ENCODE data around the gene PTPRA. TPM values are rescaled to one million over a fixed set of nuclear protein-coding genes. Genes with fewer than 3 reads are reported as not detected.
A peak's percentile ranks its signal among the peaks of the same experiment; 100 is the strongest.

Gene PTPRA
- polyA plus RNA-seq, 1 donor (not counting 4 experiments of a cell fraction or from before 2014, with no cell fraction given) = 53.3 TPM

GRCh38 chr20:2942439-2942838, 69.2 kb downstream of the PTPRA start:
- TF ChIP-seq, protein P1, sequence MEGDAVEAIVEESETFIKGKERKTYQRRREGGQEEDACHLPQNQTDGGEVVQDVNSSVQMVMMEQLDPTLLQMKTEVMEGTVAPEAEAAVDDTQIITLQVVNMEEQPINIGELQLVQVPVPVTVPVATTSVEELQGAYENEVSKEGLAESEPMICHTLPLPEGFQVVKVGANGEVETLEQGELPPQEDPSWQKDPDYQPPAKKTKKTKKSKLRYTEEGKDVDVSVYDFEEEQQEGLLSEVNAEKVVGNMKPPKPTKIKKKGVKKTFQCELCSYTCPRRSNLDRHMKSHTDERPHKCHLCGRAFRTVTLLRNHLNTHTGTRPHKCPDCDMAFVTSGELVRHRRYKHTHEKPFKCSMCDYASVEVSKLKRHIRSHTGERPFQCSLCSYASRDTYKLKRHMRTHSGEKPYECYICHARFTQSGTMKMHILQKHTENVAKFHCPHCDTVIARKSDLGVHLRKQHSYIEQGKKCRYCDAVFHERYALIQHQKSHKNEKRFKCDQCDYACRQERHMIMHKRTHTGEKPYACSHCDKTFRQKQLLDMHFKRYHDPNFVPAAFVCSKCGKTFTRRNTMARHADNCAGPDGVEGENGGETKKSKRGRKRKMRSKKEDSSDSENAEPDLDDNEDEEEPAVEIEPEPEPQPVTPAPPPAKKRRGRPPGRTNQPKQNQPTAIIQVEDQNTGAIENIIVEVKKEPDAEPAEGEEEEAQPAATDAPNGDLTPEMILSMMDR (optimal IDR thresholded peaks at IDR 0.05 in 1 of 3, IDR thresholded peaks at IDR 0.05 in 1 of 3, conservative IDR thresholded peaks at IDR 0.05 in 1 of 3; ENCODE audit: extremely low read depth in 1 of 3, insufficient read depth in 2 of 3, low read length in 3 of 3) = no peak
- no peak for TF ChIP-seq EZH2 (IDR thresholded peaks at IDR 0.05; ENCODE audit: low read length)
- Histone ChIP-seq H3K79me2 (ENCODE audit: control insufficient read depth, insufficient read depth, low read length) (no peaks in the 10 kb centered on the region), H3K9me3 (ENCODE audit: control insufficient read depth, low read depth, low read length) (no peaks in the 10 kb centered on the region), H3K9ac (ENCODE audit: control insufficient read depth, extremely low read depth, insufficient read depth, low read length) (no peak overlapping the region), H4K20me1 (ENCODE audit: control insufficient read depth, extremely low read depth, insufficient read depth, low read length) (no peaks in the 10 kb centered on the region), H2AFZ (ENCODE audit: control insufficient read depth, low read length) (no peak overlapping the region), H3K27ac (ENCODE audit: control insufficient read depth, insufficient read depth, low read length) (no peak overlapping the region), H3K4me3 (ENCODE audit: control insufficient read depth in 2 of 3, extremely low read depth in 1 of 3, insufficient read depth in 2 of 3, low read depth in 1 of 3, low read length in 3 of 3) (no peak overlapping the region), H3K9me1 (ENCODE audit: control insufficient read depth, extremely low read depth, insufficient read depth, low read length) (no peaks in the 10 kb centered on the region), H3K4me1 (ENCODE audit: control insufficient read depth, extremely low read depth, insufficient read depth, low read length) (no peaks in the 10 kb centered on the region), H3K36me3 (ENCODE audit: control insufficient read depth in 2 of 2, extremely low read depth in 1 of 2, insufficient read depth in 2 of 2, low read length in 2 of 2) (no peaks in the 10 kb centered on the region), H3K27me3 (ENCODE audit: control insufficient read depth, extremely low read depth, insufficient read depth, low read length) (no peaks in the 10 kb centered on the region), H3K4me2 (ENCODE audit: control insufficient read depth, extremely low read depth, insufficient read depth, low read depth, low read length) (no peak overlapping the region)
- FAIRE-seq = no peak
- no peak for DNase-seq (ENCODE audit: low read depth, low spot score)
- dilution Hi-C loops (cut with MboI; ENCODE audit: extremely low pct_ligation_motif_present, low sequenced_read_pairs) = no loop called here

DNA sequence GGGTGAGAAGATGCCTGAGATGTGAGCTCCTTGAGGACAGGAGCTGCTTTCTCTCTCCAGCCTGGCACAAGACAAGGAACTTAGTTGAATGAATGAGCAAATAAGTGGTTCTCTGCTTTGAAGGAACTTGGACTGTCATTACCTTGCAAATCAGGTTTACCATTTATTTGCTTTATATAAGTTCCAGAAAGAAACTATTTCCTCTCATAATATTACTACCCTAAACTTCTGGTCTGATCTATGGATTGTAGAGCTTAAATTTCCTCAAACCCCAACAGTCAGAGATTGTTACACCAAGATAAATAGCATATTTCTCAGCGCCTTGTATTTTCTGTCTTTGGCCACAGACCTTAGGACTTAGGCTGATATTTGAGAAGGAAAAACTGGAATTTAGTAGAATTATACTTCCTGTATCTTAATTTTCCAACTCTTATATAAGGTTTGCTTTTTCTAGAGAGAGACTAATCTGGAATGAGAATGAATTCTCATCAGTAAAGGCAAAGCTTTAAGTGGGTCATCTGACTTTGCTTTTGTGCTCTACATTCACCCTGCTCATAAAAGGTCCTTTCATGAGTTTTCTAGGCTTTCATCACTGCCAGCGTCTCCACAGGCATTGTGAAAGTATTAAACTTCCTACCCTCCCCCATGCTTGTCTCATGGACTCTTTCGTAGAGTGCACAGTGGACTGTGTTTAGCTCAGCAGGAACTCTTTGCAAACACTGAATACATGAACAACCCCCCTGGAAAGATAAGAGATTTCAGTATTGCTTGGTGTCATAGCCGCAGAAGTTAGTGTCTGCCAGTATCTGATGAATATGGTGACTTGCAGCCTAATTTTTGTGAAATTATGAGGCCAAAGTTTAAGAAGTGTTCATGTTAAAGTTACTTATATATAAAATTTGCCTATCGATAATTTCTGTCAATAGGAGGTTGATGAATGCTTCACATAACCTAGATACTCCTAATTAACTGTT, 74.0 kb downstream of the PTPRA start:
- no peak overlapping the region for H3K4me2 ChIP-seq (ENCODE audit: control insufficient read depth, extremely low read depth, insufficient read depth, low read depth, low read length)
- H3K4me3 ChIP-seq (ENCODE audit: control insufficient read depth in 2 of 3, extremely low read depth in 1 of 3, insufficient read depth in 2 of 3, low read depth in 1 of 3, low read length in 3 of 3) = no peak overlapping the region
- peak; percentile 65 for FAIRE-seq
- dilution Hi-C loops (cut with MboI; ENCODE audit: extremely low pct_ligation_motif_present, low sequenced_read_pairs) = no loop called here
- H3K9me3 ChIP-seq (ENCODE audit: control insufficient read depth, low read depth, low read length) = no peaks in the 10 kb centered on the region
- TF ChIP-seq EZH2 (IDR thresholded peaks at IDR 0.05; ENCODE audit: low read length) = no peak
- TF ChIP-seq, protein P1 (optimal IDR thresholded peaks at IDR 0.05 in 1 of 3, IDR thresholded peaks at IDR 0.05 in 1 of 3, conservative IDR thresholded peaks at IDR 0.05 in 1 of 3; ENCODE audit: extremely low read depth in 1 of 3, insufficient read depth in 2 of 3, low read length in 3 of 3) = no peak
- no peak overlapping the region for H3K27ac ChIP-seq (ENCODE audit: control insufficient read depth, insufficient read depth, low read length)
- no peak for DNase-seq (ENCODE audit: low read depth, low spot score)
- H4K20me1 ChIP-seq (ENCODE audit: control insufficient read depth, extremely low read depth, insufficient read depth, low read length) = no peaks in the 10 kb centered on the region
- no peaks in the 10 kb centered on the region for H3K27me3 ChIP-seq (ENCODE audit: control insufficient read depth, extremely low read depth, insufficient read depth, low read length)
- H3K4me1 ChIP-seq (ENCODE audit: control insufficient read depth, extremely low read depth, insufficient read depth, low read length) = no peaks in the 10 kb centered on the region
- no peaks in the 10 kb centered on the region for H3K9me1 ChIP-seq (ENCODE audit: control insufficient read depth, extremely low read depth, insufficient read depth, low read length)
- peaks cover 0 to 2% of the 10 kb centered on the region in 2 experiments for H3K36me3 ChIP-seq (ENCODE audit: control insufficient read depth in 2 of 2, extremely low read depth in 1 of 2, insufficient read depth in 2 of 2, low read length in 2 of 2)
- H3K79me2 ChIP-seq (ENCODE audit: control insufficient read depth, insufficient read depth, low read length) = no peaks in the 10 kb centered on the region
- H2AFZ ChIP-seq (ENCODE audit: control insufficient read depth, low read length) = no peak overlapping the region
- H3K9ac ChIP-seq (ENCODE audit: control insufficient read depth, extremely low read depth, insufficient read depth, low read length) = no peak overlapping the region

Data from keratinocyte (primary cell).